SU-DHL-6 (cell line): ENCODE data around the gene LHX4.

Experiments
- H2AFZ ChIP-seq: fragments of 200-600 bp; sonication (generic); 2 replicates; pipeline ENCODE4 v1.6.1; 2014; ENCODE audit warnings: low read depth, mild to moderate bottlenecking, moderate library complexity, mixed read lengths, antibody characterized with exemption, low read length; ENCODE audit not compliant: severe bottlenecking
- H3F3A ChIP-seq: fragments of 200-600 bp; shearing (Covaris generic); 2 replicates; pipeline ENCODE4 v1.6.0; 2016; ENCODE audit warnings: antibody characterized with exemption, mild to moderate bottlenecking; ENCODE audit not compliant: insufficient read depth
- H3K27ac ChIP-seq: fragments of 200-600 bp; sonication (generic); 2 replicates; pipeline ENCODE4 v1.5.1; 2016; ENCODE audit warnings: low read depth, mild to moderate bottlenecking, low read length, moderate library complexity, mixed read lengths
- H3K27me3 ChIP-seq: fragments of 200-600 bp; sonication (generic), shearing (Covaris generic); 2 replicates; pipeline ENCODE4 v1.6.0; 2014; ENCODE audit warnings: mild to moderate bottlenecking, low read length
- H3K36me3 ChIP-seq: fragments of 200-600 bp; sonication (generic); 2 replicates; pipeline ENCODE4 v1.6.1; 2014; ENCODE audit warnings: mild to moderate bottlenecking, low read length, mixed read lengths
- H3K4me2 ChIP-seq: fragments of 300-600, 200-600 bp; shearing (Covaris generic), sonication (generic); 2 replicates; pipeline ENCODE4 v1.6.0; 2014; ENCODE audit warnings: low read length, low read depth, mild to moderate bottlenecking; ENCODE audit not compliant: poor library complexity, severe bottlenecking
- H3K4me3 ChIP-seq: fragments of 200-600 bp; sonication (generic); 2 replicates; pipeline ENCODE4 v1.5.1; 2014; ENCODE audit warnings: antibody characterized with exemption, low read length, mild to moderate bottlenecking, mixed read lengths; ENCODE audit not compliant: insufficient read depth, poor library complexity, severe bottlenecking
- H3K79me2 ChIP-seq: fragments of 200-600 bp; sonication (generic); 2 replicates; pipeline ENCODE4 v1.6.1; 2014; ENCODE audit warnings: mild to moderate bottlenecking, low read length, moderate library complexity; ENCODE audit not compliant: insufficient read depth
- H3K9ac ChIP-seq: fragments of 200-600 bp; sonication (generic); 2 replicates; pipeline ENCODE4 v1.7.0; 2014; ENCODE audit warnings: mild to moderate bottlenecking, low read length
- H3K9me2 ChIP-seq: fragments of 200-600 bp; sonication (generic); replicated peaks from 2 replicates; pipeline ENCODE4 v1.6.1; 2014; ENCODE audit warnings: low read length; ENCODE audit not compliant: insufficient read depth
- H3K9me3 ChIP-seq: fragments of 200-600 bp; sonication (generic); 2 replicates; pipeline ENCODE4 v1.6.1; 2014; ENCODE audit warnings: low read length, mixed read lengths; ENCODE audit not compliant: insufficient read depth
- H4K20me1 ChIP-seq: fragments of 200-600 bp; sonication (generic); 2 replicates; pipeline ENCODE4 v1.6.1; 2014; ENCODE audit warnings: low read depth, mild to moderate bottlenecking, antibody characterized with exemption, low read length, moderate library complexity, mixed read lengths
- EZH2phosphoT487 ChIP-seq: fragments of 200-600 bp; sonication (generic), shearing (Covaris generic); conservative IDR thresholded peaks from 2 replicates; pipeline ENCODE4 v1.6.1; 2018; ENCODE audit warnings: mild to moderate bottlenecking, antibody characterized with exemption, low read length, moderate library complexity, mixed read lengths
- TF ChIP-seq, protein P1 (sequence below): fragments of 200-600 bp; sonication (generic); IDR thresholded peaks from one replicate; pipeline ENCODE4 v1.5.1; 2017; ENCODE audit warnings: antibody characterized with exemption, mild to moderate bottlenecking, low read length, moderate library complexity; ENCODE audit not compliant: insufficient read depth, poor library complexity, severe bottlenecking

LHX4 gene

DNA sequence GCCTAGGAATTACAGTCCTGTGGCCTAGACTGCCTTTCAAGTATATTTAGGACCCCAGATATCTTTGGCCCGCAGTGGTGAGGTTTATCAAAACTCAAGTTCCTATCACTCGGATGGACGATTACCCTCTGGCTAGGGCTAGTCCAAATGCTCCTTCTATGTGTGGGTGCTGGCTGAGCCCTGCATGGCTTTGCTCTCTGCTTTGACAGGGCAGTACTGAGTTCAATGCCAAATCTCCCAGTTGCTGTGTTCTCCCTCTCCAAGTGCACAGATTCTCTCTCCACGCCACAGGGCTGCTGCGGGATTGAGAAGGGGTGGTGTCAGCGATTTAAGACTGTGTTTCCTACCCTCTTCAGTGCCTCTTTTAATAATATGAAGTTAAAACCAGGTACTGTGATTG, 97.0 kb downstream of the LHX4 start:
- H3K4me2 ChIP-seq = no peak overlapping the region
- no peak overlapping the region for H2AFZ ChIP-seq
- H3K27me3 ChIP-seq = no peaks in the 10 kb centered on the region
- no peak overlapping the region for H3K27ac ChIP-seq
- no peaks in the 10 kb centered on the region for H3K36me3 ChIP-seq
- no peaks in the 10 kb centered on the region for H3K9me3 ChIP-seq
- no peak overlapping the region for H3K4me3 ChIP-seq
- no peaks in the 10 kb centered on the region for H3K9me2 ChIP-seq
- no peaks in the 10 kb centered on the region for H3K79me2 ChIP-seq
- H4K20me1 ChIP-seq = peaks cover 6% of the 10 kb centered on the region; the same call in 1 of the 2 replicates
- TF ChIP-seq EZH2phosphoT487 = no peak
- TF ChIP-seq, protein P1, sequence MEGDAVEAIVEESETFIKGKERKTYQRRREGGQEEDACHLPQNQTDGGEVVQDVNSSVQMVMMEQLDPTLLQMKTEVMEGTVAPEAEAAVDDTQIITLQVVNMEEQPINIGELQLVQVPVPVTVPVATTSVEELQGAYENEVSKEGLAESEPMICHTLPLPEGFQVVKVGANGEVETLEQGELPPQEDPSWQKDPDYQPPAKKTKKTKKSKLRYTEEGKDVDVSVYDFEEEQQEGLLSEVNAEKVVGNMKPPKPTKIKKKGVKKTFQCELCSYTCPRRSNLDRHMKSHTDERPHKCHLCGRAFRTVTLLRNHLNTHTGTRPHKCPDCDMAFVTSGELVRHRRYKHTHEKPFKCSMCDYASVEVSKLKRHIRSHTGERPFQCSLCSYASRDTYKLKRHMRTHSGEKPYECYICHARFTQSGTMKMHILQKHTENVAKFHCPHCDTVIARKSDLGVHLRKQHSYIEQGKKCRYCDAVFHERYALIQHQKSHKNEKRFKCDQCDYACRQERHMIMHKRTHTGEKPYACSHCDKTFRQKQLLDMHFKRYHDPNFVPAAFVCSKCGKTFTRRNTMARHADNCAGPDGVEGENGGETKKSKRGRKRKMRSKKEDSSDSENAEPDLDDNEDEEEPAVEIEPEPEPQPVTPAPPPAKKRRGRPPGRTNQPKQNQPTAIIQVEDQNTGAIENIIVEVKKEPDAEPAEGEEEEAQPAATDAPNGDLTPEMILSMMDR = no peak
- no peaks in the 10 kb centered on the region for H3F3A ChIP-seq
- H3K9ac ChIP-seq = no peak overlapping the region
